Body of pancreas (tissue), 4 donors: ENCODE results near the gene ATP2C2.

Source experiments
- CTCF ChIP-seq, 7 experiments: fragments of 450-650 bp in 4 of 7; fragments of 200-600 bp in 3 of 7; sonication (generic) in 3 of 7; IDR thresholded peaks; one replicate each; pipeline ENCODE4 v1.5.1; 2016 to 2019; ENCODE audit warnings: antibody characterized with exemption in 7 of 7
- POLR2A ChIP-seq, 3 donors: fragments of 450-650 bp; IDR thresholded peaks; one replicate each; pipeline ENCODE4 v1.6.1; 2016; ENCODE audit warnings: antibody characterized with exemption in 3 of 3, mild to moderate bottlenecking in 2 of 3

GRCh38 chr16:84332975-84333684 lies 35.2 kb upstream of the ATP2C2 start:
- TF ChIP-seq CTCF (IDR thresholded peaks at IDR 0.05) (no peak), POLR2A (IDR thresholded peaks at IDR 0.05) (no peak)
